PFSK-1 (cell line): ENCODE results near the gene ICOSLG.

Experiments used
- FOXP2 ChIP-seq: optimal IDR thresholded peaks from 2 replicates; pipeline ENCODE3; 2011; ENCODE audit warnings: borderline replicate concordance, control low read depth, inconsistent platforms; ENCODE audit not compliant: insufficient read depth; ENCODE audit errors: extremely low read length, extremely low read depth
- POLR2AphosphoS5 ChIP-seq: IDR thresholded peaks from 2 replicates; pipeline ENCODE4 v1.6.1; 2012; ENCODE audit warnings: low read depth, mild to moderate bottlenecking, control low read depth, low read length, moderate library complexity
- SIN3A ChIP-seq: IDR thresholded peaks from 2 replicates; pipeline ENCODE4 v1.6.1; 2012; ENCODE audit warnings: mild to moderate bottlenecking, low read length, moderate library complexity, borderline replicate concordance; ENCODE audit not compliant: insufficient read depth
- TAF1 ChIP-seq: IDR thresholded peaks from 2 replicates; pipeline ENCODE4 v1.6.1; 2012; ENCODE audit warnings: low read length, control low read depth, borderline replicate concordance; ENCODE audit not compliant: insufficient read depth
- TF ChIP-seq, protein P1 (sequence below), 2 experiments: IDR thresholded peaks; 2 replicates each; pipeline versions ENCODE4 v1.6.1 to v1.8.0; 2011 to 2012; ENCODE audit warnings: low read depth in 2 of 2, low read length in 2 of 2, control low read depth in 1 of 2, inconsistent platforms in 1 of 2, mild to moderate bottlenecking in 1 of 2, moderate library complexity in 1 of 2; ENCODE audit not compliant: insufficient read depth in 1 of 2

DNA sequence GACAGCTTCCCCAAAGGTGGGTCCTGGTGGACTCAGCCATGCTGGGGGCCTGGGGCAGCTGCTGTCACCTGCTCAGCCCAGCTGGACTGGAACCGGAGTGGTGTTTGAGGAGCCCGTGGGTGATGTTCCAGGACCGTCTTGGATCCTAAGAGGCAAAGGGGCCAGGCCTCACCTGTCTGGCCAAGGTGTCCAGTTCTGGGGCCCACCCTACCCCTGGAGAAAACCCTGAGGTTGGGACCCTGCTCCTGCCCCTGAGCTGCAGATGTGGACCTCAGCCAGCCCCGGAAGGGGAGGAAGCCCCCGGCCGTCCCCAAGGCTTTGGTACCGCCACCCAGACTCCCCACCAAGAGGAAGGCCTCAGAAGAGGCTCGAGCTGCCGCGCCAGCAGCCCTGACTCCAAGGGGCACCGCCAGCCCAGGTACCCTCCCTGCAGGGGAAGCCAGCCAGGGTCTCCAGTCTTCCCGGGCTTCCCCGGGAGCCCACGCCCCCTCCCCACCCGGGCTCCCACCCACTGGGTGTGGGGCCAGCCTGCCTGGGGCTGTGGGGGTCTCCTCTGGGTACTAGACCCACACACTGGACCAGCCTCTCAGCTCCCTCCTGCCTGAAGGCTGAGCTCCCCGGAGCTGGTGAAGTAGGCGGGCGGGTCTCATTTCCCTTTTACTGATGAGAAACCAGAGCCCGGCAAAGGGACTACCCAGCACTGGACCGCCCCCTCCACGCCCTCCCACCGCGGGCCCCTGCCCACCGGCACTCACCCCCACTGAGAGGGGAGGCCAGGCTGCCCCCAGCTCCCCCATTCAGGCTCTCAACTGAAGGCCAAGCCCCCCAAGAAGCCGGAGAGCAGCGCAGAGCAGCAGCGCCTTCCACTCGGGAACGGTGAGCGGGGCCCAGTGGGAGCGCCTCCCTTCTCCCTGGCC lies 46.2 kb upstream of the ICOSLG start:
- TF ChIP-seq, protein P1, sequence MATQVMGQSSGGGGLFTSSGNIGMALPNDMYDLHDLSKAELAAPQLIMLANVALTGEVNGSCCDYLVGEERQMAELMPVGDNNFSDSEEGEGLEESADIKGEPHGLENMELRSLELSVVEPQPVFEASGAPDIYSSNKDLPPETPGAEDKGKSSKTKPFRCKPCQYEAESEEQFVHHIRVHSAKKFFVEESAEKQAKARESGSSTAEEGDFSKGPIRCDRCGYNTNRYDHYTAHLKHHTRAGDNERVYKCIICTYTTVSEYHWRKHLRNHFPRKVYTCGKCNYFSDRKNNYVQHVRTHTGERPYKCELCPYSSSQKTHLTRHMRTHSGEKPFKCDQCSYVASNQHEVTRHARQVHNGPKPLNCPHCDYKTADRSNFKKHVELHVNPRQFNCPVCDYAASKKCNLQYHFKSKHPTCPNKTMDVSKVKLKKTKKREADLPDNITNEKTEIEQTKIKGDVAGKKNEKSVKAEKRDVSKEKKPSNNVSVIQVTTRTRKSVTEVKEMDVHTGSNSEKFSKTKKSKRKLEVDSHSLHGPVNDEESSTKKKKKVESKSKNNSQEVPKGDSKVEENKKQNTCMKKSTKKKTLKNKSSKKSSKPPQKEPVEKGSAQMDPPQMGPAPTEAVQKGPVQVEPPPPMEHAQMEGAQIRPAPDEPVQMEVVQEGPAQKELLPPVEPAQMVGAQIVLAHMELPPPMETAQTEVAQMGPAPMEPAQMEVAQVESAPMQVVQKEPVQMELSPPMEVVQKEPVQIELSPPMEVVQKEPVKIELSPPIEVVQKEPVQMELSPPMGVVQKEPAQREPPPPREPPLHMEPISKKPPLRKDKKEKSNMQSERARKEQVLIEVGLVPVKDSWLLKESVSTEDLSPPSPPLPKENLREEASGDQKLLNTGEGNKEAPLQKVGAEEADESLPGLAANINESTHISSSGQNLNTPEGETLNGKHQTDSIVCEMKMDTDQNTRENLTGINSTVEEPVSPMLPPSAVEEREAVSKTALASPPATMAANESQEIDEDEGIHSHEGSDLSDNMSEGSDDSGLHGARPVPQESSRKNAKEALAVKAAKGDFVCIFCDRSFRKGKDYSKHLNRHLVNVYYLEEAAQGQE (IDR thresholded peaks at IDR 0.05; ENCODE audit: insufficient read depth in 1 of 2, low read depth in 2 of 2, low read length in 2 of 2) = no peak
- no peak for TF ChIP-seq POLR2AphosphoS5
- no peak for TF ChIP-seq TAF1
- no peak for TF ChIP-seq SIN3A
- no peak for TF ChIP-seq FOXP2
